HCT116 (cell line): ENCODE data around the gene SLC22A24. TPM values are rescaled to one million over a fixed set of nuclear protein-coding genes. Genes with fewer than 3 reads are reported as not detected.

Experiments
- ATAC-seq: fragments of 200-7000 bp; cut with Tn5 transposase; 2 replicates; pipeline ENCODE4 v1.9.1; 2020; ENCODE audit warnings: mild to moderate bottlenecking, moderate library complexity
- BruUV-seq: library from RNA; stranded (reverse); fragments of 400-500 nt; replicated peaks from 2 replicates; lab custom pipeline; 2021; lab: Mats Ljungman, UMichigan
- CTCF ChIA-PET: fragments of 300-600 bp; sonication (Branson Sonifier 250); formaldehyde crosslinking; loops from one replicate; lab custom pipeline; 2021; ENCODE audit warnings: antibody characterized with exemption; lab: Charles Lee
- POLR2A ChIA-PET: fragments of 300-600, 350-600 bp; sonication (Branson Sonifier 250); formaldehyde crosslinking; loops from one replicate; lab custom pipeline; 2021; ENCODE audit warnings: antibody characterized with exemption; lab: Charles Lee
- RAD21 ChIA-PET, 2 experiments: fragments of 300-600 bp; sonication (Branson Sonifier 250); formaldehyde crosslinking; loops; one replicate each; lab custom pipeline; 2023; ENCODE audit warnings: low total read pairs in 2 of 2; ENCODE audit not compliant: uncharacterized antibody in 2 of 2, unreplicated experiment in 2 of 2, low non-redundant PET in 1 of 2; lab: Charles Lee
- DNase-seq: peaks from one replicate; pipeline ENCODE4 v3.0.0-alpha.2; 2010; ENCODE audit warnings: low read depth, low spot score
- H2AFZ ChIP-seq: fragments of 200-600 bp; shearing (Covaris generic), sonication (generic); 2 replicates; pipeline ENCODE4 v1.6.1; 2017; ENCODE audit warnings: low read depth, mixed run types, mixed read lengths, antibody characterized with exemption, low read length; ENCODE audit not compliant: poor library complexity, severe bottlenecking
- H3K27ac ChIP-seq: 2 replicates; pipeline ENCODE4 v1.5.1; 2012; ENCODE audit warnings: low read depth, low read length
- H3K27me3 ChIP-seq: fragments of 200-600 bp; sonication (generic); 2 replicates; pipeline ENCODE4 v1.6.1; 2016; ENCODE audit warnings: mixed run types, low read length, mixed read lengths; ENCODE audit not compliant: insufficient read depth
- H3K36me3 ChIP-seq, 2 experiments: fragments of 200-500 bp in 1 of 2; fragments of 200-600 bp in 1 of 2; sonication (Bioruptor generic) in 1 of 2; sonication (generic) in 1 of 2; 2 replicates each; pipeline versions ENCODE4 v1.5.1 to v1.6.1; 2014 to 2016; ENCODE audit warnings: low read length in 2 of 2, inconsistent platforms in 1 of 2, mixed read lengths in 1 of 2, mixed run types in 1 of 2; ENCODE audit not compliant: insufficient read depth in 2 of 2, control insufficient read depth in 1 of 2
- H3K4me1 ChIP-seq, 2 experiments: fragments of 200-600 bp in 1 of 2; sonication (generic) in 1 of 2; 2 replicates each; pipeline versions ENCODE4 v1.5.1 to v1.6.1; 2012 to 2017; ENCODE audit warnings: low read length in 2 of 2, inconsistent platforms in 1 of 2, mild to moderate bottlenecking in 1 of 2, mixed read lengths in 1 of 2, mixed run types in 1 of 2, moderate library complexity in 1 of 2; ENCODE audit not compliant: insufficient read depth in 2 of 2, control insufficient read depth in 1 of 2
- H3K4me2 ChIP-seq: fragments of 200-600 bp; sonication (generic); 2 replicates; pipeline ENCODE4 v1.6.1; 2017; ENCODE audit warnings: mixed run types, low read length, mixed read lengths
- H3K4me3 ChIP-seq, 2 experiments: fragments of 200-600 bp in 1 of 2; sonication (generic) in 1 of 2; replicated peaks in 1 of 2; 2 replicates each; pipeline ENCODE4 v1.5.1; 2011 to 2016; ENCODE audit warnings: low read length in 2 of 2, control low read depth in 1 of 2, low read depth in 1 of 2, mild to moderate bottlenecking in 1 of 2, mixed read lengths in 1 of 2, mixed run types in 1 of 2
- H3K79me2 ChIP-seq: fragments of 200-600 bp; sonication (generic); 2 replicates; pipeline ENCODE4 v1.6.1; 2017; ENCODE audit warnings: mild to moderate bottlenecking, mixed run types, low read length, moderate library complexity, mixed read lengths; ENCODE audit not compliant: insufficient read depth
- H3K9ac ChIP-seq: fragments of 200-600 bp; sonication (generic); 2 replicates; pipeline ENCODE4 v1.6.1; 2016; ENCODE audit warnings: low read length, mixed read lengths
- H3K9me2 ChIP-seq: fragments of 200-600 bp; sonication (generic), shearing (Covaris generic); 2 replicates; pipeline ENCODE4 v1.6.1; 2017; ENCODE audit warnings: mixed run types, mild to moderate bottlenecking, moderate library complexity; ENCODE audit not compliant: insufficient read depth
- H3K9me3 ChIP-seq, 2 experiments: fragments of 200-500 bp in 1 of 2; fragments of 200-600 bp in 1 of 2; sonication (Bioruptor generic) in 1 of 2; sonication (generic) in 1 of 2; 2 replicates each; pipeline ENCODE4 v1.6.1; 2014 to 2017; ENCODE audit warnings: low read length in 2 of 2, mixed read lengths in 2 of 2, inconsistent platforms in 1 of 2, low read depth in 1 of 2, mild to moderate bottlenecking in 1 of 2, mixed run types in 1 of 2, moderate library complexity in 1 of 2; ENCODE audit not compliant: control insufficient read depth in 1 of 2, insufficient read depth in 1 of 2
- H4K20me1 ChIP-seq: fragments of 200-600 bp; sonication (generic), shearing (Covaris generic); 2 replicates; pipeline ENCODE4 v1.6.1; 2017; ENCODE audit warnings: mixed run types, mild to moderate bottlenecking, moderate library complexity; ENCODE audit not compliant: insufficient read depth
- CBX3 ChIP-seq: IDR thresholded peaks from 2 replicates; pipeline ENCODE4 v1.6.1; 2012; ENCODE audit warnings: low read depth
- EGR1 ChIP-seq: IDR thresholded peaks from 2 replicates; pipeline ENCODE4 v1.6.1; 2012; ENCODE audit warnings: low read depth
- EZH2 ChIP-seq: fragments of 200-600 bp; sonication (generic); IDR thresholded peaks from 2 replicates; pipeline ENCODE4 v1.6.1; 2017; ENCODE audit warnings: antibody characterized with exemption, mixed run types
- EZH2phosphoT487 ChIP-seq: fragments of 200-600 bp; IDR thresholded peaks from 2 replicates; pipeline ENCODE4 v1.6.1; 2018; ENCODE audit warnings: antibody characterized with exemption, borderline replicate concordance
- FOSL1 ChIP-seq: IDR thresholded peaks from 2 replicates; pipeline ENCODE4 v1.6.1; 2012; ENCODE audit warnings: low read depth
- JUND ChIP-seq: IDR thresholded peaks from 2 replicates; pipeline ENCODE4 v1.6.1; 2012
- POLR2A ChIP-seq: IDR thresholded peaks from 2 replicates; pipeline ENCODE4 v1.7.0; 2011; ENCODE audit warnings: borderline replicate concordance; ENCODE audit not compliant: insufficient read depth, insufficient read length; ENCODE audit errors: extremely low read depth
- POLR2AphosphoS5 ChIP-seq: IDR thresholded peaks from 2 replicates; pipeline ENCODE4 v1.6.1; 2011; ENCODE audit warnings: mild to moderate bottlenecking, low read depth, low read length, moderate library complexity
- RAD21 ChIP-seq: IDR thresholded peaks from 2 replicates; pipeline ENCODE4 v1.6.1; 2012; ENCODE audit warnings: low read depth, mild to moderate bottlenecking
- SIN3A ChIP-seq: IDR thresholded peaks from 2 replicates; pipeline ENCODE4 v1.6.1; 2012; ENCODE audit warnings: low read depth
- SP1 ChIP-seq: IDR thresholded peaks from 2 replicates; pipeline ENCODE4 v1.6.1; 2012; ENCODE audit warnings: low read depth
- SRF ChIP-seq: IDR thresholded peaks from 2 replicates; pipeline ENCODE4 v1.6.1; 2012; ENCODE audit warnings: low read depth
- YY1 ChIP-seq: IDR thresholded peaks from 2 replicates; pipeline ENCODE4 v1.6.1; 2011; ENCODE audit warnings: low read length, low read depth, moderate library complexity, mild to moderate bottlenecking; ENCODE audit not compliant: insufficient replicate concordance; ENCODE audit errors: extremely low read depth
- ZFX ChIP-seq: fragments of 450-650 bp; IDR thresholded peaks from 2 replicates; pipeline ENCODE4 v1.6.1; 2017
- ZNF274 ChIP-seq: fragments of 200-500 bp; sonication (Bioruptor generic); IDR thresholded peaks from 2 replicates; pipeline ENCODE4 v1.6.1; 2014; ENCODE audit warnings: mild to moderate bottlenecking, low read depth, low read length, inconsistent platforms
- intact Hi-C: fragments of 100-400 bp; cut with micrococcal nuclease; formaldehyde crosslinking; loops from 2 replicates; pipeline ENCODE4 v1.10.0; 2022
- total RNA-seq: library from RNA; stranded (reverse); gene quantifications from one replicate; pipeline ENCODE4 v1.2.1, GENCODE V29; 2021; ENCODE audit not compliant: unreplicated experiment
- TF ChIP-seq, protein P1 (sequence below): IDR thresholded peaks from 2 replicates; pipeline ENCODE4 v1.6.1; 2012
- TF ChIP-seq, protein P2 (sequence below), 3 experiments: fragments of 200-600 bp in 1 of 3; sonication (generic) in 1 of 3; IDR thresholded peaks in 2 of 3; conservative IDR thresholded peaks in 1 of 3; 2 replicates each; pipeline ENCODE4 v1.5.1; 2012 to 2017; ENCODE audit warnings: low read depth in 2 of 3, low read length in 2 of 3, antibody characterized with exemption in 1 of 3, borderline replicate concordance in 1 of 3, control low read depth in 1 of 3, mild to moderate bottlenecking in 1 of 3, mixed read lengths in 1 of 3, mixed run types in 1 of 3, moderate library complexity in 1 of 3; ENCODE audit not compliant: insufficient read depth in 1 of 3
- TF ChIP-seq, protein P3 (sequence below): IDR thresholded peaks from 2 replicates; pipeline ENCODE4 v1.6.1; 2011; ENCODE audit warnings: mild to moderate bottlenecking, low read length, moderate library complexity; ENCODE audit not compliant: insufficient replicate concordance; ENCODE audit errors: extremely low read depth
- TF ChIP-seq, protein P4 (sequence below): IDR thresholded peaks from 2 replicates; pipeline ENCODE4 v1.6.1; 2012
- TF ChIP-seq, protein P5 (sequence below): IDR thresholded peaks from 2 replicates; pipeline ENCODE4 v1.6.1; 2012; ENCODE audit warnings: low read depth

SLC22A24 gene
- total RNA-seq, 1 experiment from 2014 or later: not detected

DNA sequence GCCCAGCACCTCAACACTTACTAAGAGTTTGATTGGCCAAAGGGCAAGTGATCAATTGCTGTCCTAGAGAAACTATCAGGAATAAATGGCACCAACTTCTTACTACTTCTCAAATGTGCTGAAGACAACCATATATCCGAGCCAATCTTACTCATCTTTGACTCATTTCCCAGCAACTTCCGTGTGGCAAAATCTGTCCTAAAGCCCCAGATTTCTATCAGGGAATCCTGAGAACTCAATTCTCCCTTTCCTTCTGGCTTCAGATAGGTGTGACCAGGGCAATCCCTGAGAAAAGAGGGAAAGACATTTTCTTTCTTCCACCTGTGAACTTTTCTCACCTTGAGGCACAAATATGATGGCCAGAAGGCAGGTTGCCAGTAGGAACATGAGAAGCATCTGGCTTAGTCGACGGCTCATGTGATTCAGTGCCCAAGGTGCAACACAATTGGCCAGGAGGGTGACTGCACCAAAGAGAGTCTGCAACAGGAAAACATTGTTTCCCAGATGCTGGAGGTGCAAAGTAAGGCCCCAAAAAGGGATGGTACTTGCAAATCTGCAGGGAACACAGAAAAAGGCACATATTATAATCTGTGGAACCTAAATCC, 21.8 kb upstream of the SLC22A24 start:
- Histone ChIP-seq H3K4me2 (no peak overlapping the region), H3K4me1 (no peaks in the 10 kb centered on the region), H3K36me3 (no peaks in the 10 kb centered on the region), H3K79me2 (no peaks in the 10 kb centered on the region), H3K9ac (no peak overlapping the region), H3K9me3 (no peaks in the 10 kb centered on the region), H4K20me1 (no peaks in the 10 kb centered on the region), H3K4me3 (no peak overlapping the region), H3K27ac (no peak overlapping the region), H3K27me3 (peaks cover 70% of the 10 kb centered on the region), H3K9me2 (no peaks in the 10 kb centered on the region)
- no TSS peak for BruUV-seq
- ChIA-PET RAD21 (no interaction called here), POLR2A (no interaction called here)
- ATAC-seq: no peak
- intact Hi-C loops: no loop called here
- DNase-seq: no peak
- TF ChIP-seq ZFX (no peak), YY1 (no peak), JUND (no peak), SRF (no peak), EZH2phosphoT487 (no peak), EZH2 (no peak), POLR2A (no peak), FOSL1 (no peak), POLR2AphosphoS5 (no peak), SP1 (no peak), SIN3A (no peak), EGR1 (no peak), CBX3 (no peak), ZNF274 (no peak), RAD21 (no peak)
- TF ChIP-seq, protein P1, sequence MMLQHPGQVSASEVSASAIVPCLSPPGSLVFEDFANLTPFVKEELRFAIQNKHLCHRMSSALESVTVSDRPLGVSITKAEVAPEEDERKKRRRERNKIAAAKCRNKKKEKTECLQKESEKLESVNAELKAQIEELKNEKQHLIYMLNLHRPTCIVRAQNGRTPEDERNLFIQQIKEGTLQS: no peak
- TF ChIP-seq, protein P2, sequence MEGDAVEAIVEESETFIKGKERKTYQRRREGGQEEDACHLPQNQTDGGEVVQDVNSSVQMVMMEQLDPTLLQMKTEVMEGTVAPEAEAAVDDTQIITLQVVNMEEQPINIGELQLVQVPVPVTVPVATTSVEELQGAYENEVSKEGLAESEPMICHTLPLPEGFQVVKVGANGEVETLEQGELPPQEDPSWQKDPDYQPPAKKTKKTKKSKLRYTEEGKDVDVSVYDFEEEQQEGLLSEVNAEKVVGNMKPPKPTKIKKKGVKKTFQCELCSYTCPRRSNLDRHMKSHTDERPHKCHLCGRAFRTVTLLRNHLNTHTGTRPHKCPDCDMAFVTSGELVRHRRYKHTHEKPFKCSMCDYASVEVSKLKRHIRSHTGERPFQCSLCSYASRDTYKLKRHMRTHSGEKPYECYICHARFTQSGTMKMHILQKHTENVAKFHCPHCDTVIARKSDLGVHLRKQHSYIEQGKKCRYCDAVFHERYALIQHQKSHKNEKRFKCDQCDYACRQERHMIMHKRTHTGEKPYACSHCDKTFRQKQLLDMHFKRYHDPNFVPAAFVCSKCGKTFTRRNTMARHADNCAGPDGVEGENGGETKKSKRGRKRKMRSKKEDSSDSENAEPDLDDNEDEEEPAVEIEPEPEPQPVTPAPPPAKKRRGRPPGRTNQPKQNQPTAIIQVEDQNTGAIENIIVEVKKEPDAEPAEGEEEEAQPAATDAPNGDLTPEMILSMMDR (IDR thresholded peaks at IDR 0.05 in 2 of 3, conservative IDR thresholded peaks at IDR 0.05 in 1 of 3; ENCODE audit: borderline replicate concordance in 1 of 3, insufficient read depth in 1 of 3, low read depth in 2 of 3, low read length in 2 of 3): no peak
- TF ChIP-seq, protein P3, sequence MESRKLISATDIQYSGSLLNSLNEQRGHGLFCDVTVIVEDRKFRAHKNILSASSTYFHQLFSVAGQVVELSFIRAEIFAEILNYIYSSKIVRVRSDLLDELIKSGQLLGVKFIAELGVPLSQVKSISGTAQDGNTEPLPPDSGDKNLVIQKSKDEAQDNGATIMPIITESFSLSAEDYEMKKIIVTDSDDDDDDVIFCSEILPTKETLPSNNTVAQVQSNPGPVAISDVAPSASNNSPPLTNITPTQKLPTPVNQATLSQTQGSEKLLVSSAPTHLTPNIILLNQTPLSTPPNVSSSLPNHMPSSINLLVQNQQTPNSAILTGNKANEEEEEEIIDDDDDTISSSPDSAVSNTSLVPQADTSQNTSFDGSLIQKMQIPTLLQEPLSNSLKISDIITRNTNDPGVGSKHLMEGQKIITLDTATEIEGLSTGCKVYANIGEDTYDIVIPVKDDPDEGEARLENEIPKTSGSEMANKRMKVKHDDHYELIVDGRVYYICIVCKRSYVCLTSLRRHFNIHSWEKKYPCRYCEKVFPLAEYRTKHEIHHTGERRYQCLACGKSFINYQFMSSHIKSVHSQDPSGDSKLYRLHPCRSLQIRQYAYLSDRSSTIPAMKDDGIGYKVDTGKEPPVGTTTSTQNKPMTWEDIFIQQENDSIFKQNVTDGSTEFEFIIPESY: no peak
- TF ChIP-seq, protein P4, sequence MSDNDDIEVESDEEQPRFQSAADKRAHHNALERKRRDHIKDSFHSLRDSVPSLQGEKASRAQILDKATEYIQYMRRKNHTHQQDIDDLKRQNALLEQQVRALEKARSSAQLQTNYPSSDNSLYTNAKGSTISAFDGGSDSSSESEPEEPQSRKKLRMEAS: no peak
- TF ChIP-seq, protein P5, sequence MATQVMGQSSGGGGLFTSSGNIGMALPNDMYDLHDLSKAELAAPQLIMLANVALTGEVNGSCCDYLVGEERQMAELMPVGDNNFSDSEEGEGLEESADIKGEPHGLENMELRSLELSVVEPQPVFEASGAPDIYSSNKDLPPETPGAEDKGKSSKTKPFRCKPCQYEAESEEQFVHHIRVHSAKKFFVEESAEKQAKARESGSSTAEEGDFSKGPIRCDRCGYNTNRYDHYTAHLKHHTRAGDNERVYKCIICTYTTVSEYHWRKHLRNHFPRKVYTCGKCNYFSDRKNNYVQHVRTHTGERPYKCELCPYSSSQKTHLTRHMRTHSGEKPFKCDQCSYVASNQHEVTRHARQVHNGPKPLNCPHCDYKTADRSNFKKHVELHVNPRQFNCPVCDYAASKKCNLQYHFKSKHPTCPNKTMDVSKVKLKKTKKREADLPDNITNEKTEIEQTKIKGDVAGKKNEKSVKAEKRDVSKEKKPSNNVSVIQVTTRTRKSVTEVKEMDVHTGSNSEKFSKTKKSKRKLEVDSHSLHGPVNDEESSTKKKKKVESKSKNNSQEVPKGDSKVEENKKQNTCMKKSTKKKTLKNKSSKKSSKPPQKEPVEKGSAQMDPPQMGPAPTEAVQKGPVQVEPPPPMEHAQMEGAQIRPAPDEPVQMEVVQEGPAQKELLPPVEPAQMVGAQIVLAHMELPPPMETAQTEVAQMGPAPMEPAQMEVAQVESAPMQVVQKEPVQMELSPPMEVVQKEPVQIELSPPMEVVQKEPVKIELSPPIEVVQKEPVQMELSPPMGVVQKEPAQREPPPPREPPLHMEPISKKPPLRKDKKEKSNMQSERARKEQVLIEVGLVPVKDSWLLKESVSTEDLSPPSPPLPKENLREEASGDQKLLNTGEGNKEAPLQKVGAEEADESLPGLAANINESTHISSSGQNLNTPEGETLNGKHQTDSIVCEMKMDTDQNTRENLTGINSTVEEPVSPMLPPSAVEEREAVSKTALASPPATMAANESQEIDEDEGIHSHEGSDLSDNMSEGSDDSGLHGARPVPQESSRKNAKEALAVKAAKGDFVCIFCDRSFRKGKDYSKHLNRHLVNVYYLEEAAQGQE: no peak
- TF ChIP-seq, all 23 proteins: peak for 0
- no peak overlapping the region for H2AFZ ChIP-seq
- CTCF ChIA-PET: no interaction called here
